Metanephros (tissue), 1 donor: Measurements from ENCODE around the gene KLHL30. TPM values are rescaled to one million over a fixed set of nuclear protein-coding genes. Genes with fewer than 3 reads are reported as not detected.

Experiments
- total RNA-seq: library from RNA; depleted of rRNA; stranded (reverse); fragments of >200 nt; gene quantifications from one replicate; pipeline ENCODE4 v1.2.3, GENCODE V29; 2014

KLHL30 gene, protein sequence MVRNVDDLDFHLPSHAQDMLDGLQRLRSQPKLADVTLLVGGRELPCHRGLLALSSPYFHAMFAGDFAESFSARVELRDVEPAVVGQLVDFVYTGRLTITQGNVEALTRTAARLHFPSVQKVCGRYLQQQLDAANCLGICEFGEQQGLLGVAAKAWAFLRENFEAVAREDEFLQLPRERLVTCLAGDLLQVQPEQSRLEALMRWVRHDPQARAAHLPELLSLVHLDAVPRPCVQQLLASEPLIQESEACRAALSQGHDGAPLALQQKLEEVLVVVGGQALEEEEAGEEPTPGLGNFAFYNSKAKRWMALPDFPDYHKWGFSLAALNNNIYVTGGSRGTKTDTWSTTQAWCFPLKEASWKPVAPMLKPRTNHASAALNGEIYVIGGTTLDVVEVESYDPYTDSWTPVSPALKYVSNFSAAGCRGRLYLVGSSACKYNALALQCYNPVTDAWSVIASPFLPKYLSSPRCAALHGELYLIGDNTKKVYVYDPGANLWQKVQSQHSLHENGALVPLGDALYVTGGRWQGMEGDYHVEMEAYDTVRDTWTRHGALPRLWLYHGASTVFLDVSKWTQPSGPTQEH
- 8.3 TPM for total RNA-seq

DNA sequence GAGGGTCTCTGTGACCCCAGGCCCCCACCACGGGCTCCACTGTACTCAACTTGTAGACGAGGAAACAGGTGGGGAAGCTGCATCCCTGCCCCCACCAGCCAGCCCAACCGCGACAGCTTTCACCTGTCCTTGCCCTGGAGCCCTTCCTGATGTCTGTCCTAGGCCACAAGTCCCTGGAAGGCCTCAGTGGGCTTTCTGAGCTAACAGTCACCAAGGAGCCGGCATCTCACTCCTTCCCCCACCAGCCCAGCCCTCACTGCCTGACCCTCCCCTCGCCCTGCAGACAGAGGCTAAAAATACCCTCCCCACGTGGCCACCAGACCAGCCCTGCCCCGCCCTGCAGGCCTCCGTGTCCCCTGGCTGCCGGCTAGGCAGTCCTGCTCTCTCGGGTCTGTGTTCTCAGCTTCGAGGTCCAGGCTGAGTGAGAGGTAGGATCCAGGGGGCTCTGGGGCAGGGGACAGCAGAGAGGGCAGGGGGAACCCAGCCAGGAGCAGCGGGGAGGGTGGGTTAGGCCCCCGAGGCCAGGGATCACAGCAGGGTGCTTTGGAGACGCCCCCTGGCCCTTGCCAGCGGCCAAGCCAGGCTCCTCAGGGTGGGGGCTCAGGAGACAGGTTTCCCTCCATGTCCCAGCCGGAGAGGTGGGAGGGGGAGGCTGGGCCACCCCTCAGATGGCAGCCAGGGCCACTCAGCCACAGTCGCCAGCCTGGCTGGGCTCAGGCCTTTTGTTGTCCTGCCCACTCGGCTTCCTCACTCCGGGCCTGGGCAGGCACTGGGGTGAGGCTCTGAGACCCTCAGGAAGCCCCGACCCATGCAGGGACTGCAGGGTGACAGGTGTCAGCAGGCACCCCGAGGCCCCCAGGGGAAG lies at the start of gene KLHL30:
Gene KLHL30, plus strand, starts transcription at position 338 of the 865 bp plus-strand sequence. CDS start 2,087 bp downstream, outside the sequence.

DNA sequence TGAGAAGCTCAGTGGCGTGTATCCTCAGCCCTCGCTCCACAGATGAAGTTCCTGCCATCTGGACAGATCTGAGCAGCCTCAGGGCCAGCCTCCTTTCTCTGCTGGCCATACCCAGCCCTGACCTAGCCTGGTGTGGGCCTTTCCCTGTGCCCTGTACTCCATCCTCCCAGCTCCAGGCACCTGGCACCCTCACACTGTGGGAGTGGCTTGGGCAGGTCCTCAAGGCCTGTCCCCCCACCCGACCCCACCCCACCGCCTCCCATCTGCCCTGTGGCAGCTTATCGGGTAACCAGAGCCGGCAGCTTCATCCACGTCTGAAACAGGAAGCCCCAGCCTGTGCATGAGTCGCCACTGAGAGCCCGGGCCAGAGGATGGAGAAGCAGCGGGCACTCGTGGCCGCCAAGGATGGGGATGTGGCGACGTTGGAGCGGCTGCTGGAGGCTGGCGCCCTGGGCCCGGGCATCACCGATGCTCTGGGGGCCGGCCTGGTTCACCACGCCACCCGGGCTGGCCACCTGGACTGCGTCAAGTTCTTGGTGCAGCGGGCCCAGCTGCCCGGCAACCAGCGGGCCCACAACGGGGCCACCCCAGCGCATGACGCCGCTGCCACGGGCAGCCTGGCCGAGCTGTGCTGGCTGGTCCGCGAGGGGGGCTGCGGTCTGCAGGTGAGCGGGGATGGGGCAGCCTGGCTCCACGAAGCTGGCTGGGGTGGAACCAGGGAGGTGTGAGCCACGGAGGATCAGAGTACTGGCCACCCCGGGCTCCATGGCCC lies 38.2 kb upstream of the KLHL30 start, which contains the start of gene ESPNL:
Gene ESPNL, plus strand, starts transcription at position 292 of the 772 bp plus-strand sequence. Its CDS starts 80 bp downstream, at position 372.

DNA sequence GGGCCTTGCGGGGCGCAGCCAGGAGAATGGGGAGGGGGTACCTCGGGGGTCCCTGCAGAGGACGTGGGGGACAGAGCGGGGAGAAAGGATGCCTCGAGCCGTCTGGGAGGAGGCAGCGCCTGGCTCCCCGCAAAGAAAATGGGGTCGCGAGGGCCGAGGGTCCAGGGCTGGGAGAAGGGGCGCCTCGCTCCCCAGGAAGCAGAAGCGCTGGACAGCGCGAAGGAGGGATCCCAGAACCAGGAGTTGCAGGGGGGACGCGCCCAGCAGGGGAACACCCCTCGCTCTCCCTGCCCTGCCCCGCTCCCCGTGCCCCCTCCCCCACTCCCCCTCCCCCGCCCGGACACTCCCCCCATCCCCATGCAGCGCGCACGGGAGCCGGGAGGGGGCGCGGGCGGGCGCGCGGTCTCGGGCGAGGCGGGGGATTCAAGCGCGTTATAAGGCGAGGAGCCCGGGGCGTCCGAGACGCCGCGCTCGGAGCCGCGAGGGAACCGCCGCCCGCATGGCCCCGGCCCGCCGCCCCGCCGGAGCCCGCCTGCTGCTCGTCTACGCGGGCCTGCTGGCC lies 20.1 kb downstream of the KLHL30 start, which contains the start of gene ERFE:
Gene ERFE, plus strand, starts transcription at position 462 of the 562 bp plus-strand sequence. Its CDS starts 38 bp downstream, at position 500.

Other genes with a start within 250 kb of the KLHL30 start
- gene UBE2F, start 171.7 kb upstream of the KLHL30 start, total RNA-seq, result 43.8 TPM
- 20.1 TPM for gene SCLY, start 77.7 kb upstream of the KLHL30 start, total RNA-seq
- 3.8 TPM for gene ESPNL, start 38.3 kb upstream of the KLHL30 start, total RNA-seq
- 5.1 TPM for gene ERFE, start 20.3 kb downstream of the KLHL30 start, total RNA-seq
- gene ILKAP, start 65.0 kb downstream of the KLHL30 start, total RNA-seq, result 42.4 TPM
- 6.5 TPM for gene HES6, start 101.4 kb downstream of the KLHL30 start, total RNA-seq
- 13.2 TPM for gene PER2, start 149.9 kb downstream of the KLHL30 start, total RNA-seq
- gene TRAF3IP1, start 181.8 kb downstream of the KLHL30 start, total RNA-seq, result 18.3 TPM